DOHH2 (cell line): ENCODE data around the gene CDH4.

Source experiments
- H3F3A ChIP-seq: fragments of 200-600 bp; sonication (generic), shearing (Covaris generic); 2 replicates; pipeline ENCODE4 v1.6.0; 2016; ENCODE audit warnings: antibody characterized with exemption, mild to moderate bottlenecking; ENCODE audit not compliant: control insufficient read depth, insufficient read depth
- H3K27ac ChIP-seq: fragments of 200-600 bp; sonication (generic); 2 replicates; pipeline ENCODE4 v1.5.1; 2014; ENCODE audit warnings: low read depth, mild to moderate bottlenecking, low read length, moderate library complexity
- H3K27me3 ChIP-seq: fragments of 200-600 bp; sonication (generic); 2 replicates; pipeline ENCODE4 v1.6.1; 2014; ENCODE audit warnings: mild to moderate bottlenecking, low read length, mixed read lengths; ENCODE audit not compliant: control insufficient read depth
- H3K36me3 ChIP-seq: fragments of 200-600 bp; sonication (generic); 2 replicates; pipeline ENCODE4 v1.6.1; 2014; ENCODE audit warnings: mild to moderate bottlenecking, low read length, moderate library complexity, mixed read lengths; ENCODE audit not compliant: control insufficient read depth
- H3K4me1 ChIP-seq: fragments of 200-600 bp; sonication (generic); 2 replicates; pipeline ENCODE4 v1.6.1; 2014; ENCODE audit warnings: mild to moderate bottlenecking, low read length, mixed read lengths; ENCODE audit not compliant: control insufficient read depth
- H3K4me2 ChIP-seq: fragments of 200-600 bp; sonication (generic); 2 replicates; pipeline ENCODE4 v1.6.0; 2014; ENCODE audit warnings: mild to moderate bottlenecking, low read length, moderate library complexity
- H3K4me3 ChIP-seq: fragments of 200-600 bp; sonication (generic); 2 replicates; pipeline ENCODE4 v1.5.1; 2014; ENCODE audit warnings: mild to moderate bottlenecking, low read length, mixed read lengths
- H3K79me2 ChIP-seq: fragments of 200-600 bp; sonication (generic); 2 replicates; pipeline ENCODE4 v1.6.1; 2014; ENCODE audit warnings: mild to moderate bottlenecking, low read length, mixed read lengths; ENCODE audit not compliant: control insufficient read depth
- H3K9me2 ChIP-seq: fragments of 200-600 bp; sonication (generic); replicated peaks from 2 replicates; pipeline ENCODE4 v1.6.1; 2014; ENCODE audit warnings: mild to moderate bottlenecking, low read length, mixed read lengths; ENCODE audit not compliant: control insufficient read depth
- H3K9me3 ChIP-seq: fragments of 200-600 bp; sonication (generic); 2 replicates; pipeline ENCODE4 v1.6.1; 2014; ENCODE audit warnings: antibody characterized with exemption, low read length, mixed read lengths; ENCODE audit not compliant: control insufficient read depth, insufficient read depth
- H4K20me1 ChIP-seq: fragments of 200-600 bp; sonication (generic); 2 replicates; pipeline ENCODE4 v1.6.0; 2014; ENCODE audit warnings: low read depth, mild to moderate bottlenecking, antibody characterized with exemption, low read length, moderate library complexity; ENCODE audit not compliant: control insufficient read depth, insufficient read depth
- EZH2phosphoT487 ChIP-seq: fragments of 200-600 bp; sonication (generic); IDR thresholded peaks from 2 replicates; pipeline ENCODE4 v1.6.1; 2017; ENCODE audit warnings: borderline replicate concordance, mild to moderate bottlenecking, antibody characterized with exemption, low read length, moderate library complexity, mixed read lengths
- TF ChIP-seq, protein P1 (sequence below): fragments of 200-600 bp; sonication (generic); IDR thresholded peaks from one replicate; pipeline ENCODE4 v1.5.1; 2014; ENCODE audit warnings: antibody characterized with exemption, mild to moderate bottlenecking, low read depth, low read length; ENCODE audit not compliant: poor library complexity, severe bottlenecking

The CDH4 gene

DNA sequence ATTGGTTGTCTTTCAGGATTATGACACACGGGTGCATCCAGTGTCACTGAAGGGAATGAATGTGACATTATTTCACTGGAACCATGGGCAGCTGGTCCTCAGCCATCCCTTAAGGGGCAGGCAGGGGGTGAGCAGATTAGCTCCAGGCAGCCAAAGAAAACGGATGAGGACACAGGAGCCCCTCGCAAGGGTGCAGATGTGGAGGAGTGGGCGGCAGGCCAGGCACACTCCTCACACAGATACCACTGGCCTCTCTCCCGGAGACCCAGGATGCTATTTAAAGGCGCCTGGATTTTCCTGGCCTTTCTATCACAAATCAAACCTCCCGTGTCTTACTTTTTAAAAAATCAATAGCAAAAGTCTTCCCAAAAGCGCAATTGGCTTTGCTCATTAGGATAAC is 603.2 kb downstream of the CDH4 start:
- no peaks in the 10 kb centered on the region for H3K36me3 ChIP-seq
- no peaks in the 10 kb centered on the region for H4K20me1 ChIP-seq
- H3K27ac ChIP-seq = no peak overlapping the region
- no peaks in the 10 kb centered on the region for H3K27me3 ChIP-seq
- H3K4me2 ChIP-seq = no peak overlapping the region
- H3K4me1 ChIP-seq = no peaks in the 10 kb centered on the region
- no peaks in the 10 kb centered on the region for H3K9me2 ChIP-seq
- no peak overlapping the region for H3K4me3 ChIP-seq
- no peak for TF ChIP-seq EZH2phosphoT487
- TF ChIP-seq, protein P1, sequence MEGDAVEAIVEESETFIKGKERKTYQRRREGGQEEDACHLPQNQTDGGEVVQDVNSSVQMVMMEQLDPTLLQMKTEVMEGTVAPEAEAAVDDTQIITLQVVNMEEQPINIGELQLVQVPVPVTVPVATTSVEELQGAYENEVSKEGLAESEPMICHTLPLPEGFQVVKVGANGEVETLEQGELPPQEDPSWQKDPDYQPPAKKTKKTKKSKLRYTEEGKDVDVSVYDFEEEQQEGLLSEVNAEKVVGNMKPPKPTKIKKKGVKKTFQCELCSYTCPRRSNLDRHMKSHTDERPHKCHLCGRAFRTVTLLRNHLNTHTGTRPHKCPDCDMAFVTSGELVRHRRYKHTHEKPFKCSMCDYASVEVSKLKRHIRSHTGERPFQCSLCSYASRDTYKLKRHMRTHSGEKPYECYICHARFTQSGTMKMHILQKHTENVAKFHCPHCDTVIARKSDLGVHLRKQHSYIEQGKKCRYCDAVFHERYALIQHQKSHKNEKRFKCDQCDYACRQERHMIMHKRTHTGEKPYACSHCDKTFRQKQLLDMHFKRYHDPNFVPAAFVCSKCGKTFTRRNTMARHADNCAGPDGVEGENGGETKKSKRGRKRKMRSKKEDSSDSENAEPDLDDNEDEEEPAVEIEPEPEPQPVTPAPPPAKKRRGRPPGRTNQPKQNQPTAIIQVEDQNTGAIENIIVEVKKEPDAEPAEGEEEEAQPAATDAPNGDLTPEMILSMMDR = no peak
- H3K79me2 ChIP-seq = no peaks in the 10 kb centered on the region
- H3K9me3 ChIP-seq = no peaks in the 10 kb centered on the region
- no peaks in the 10 kb centered on the region for H3F3A ChIP-seq

DNA sequence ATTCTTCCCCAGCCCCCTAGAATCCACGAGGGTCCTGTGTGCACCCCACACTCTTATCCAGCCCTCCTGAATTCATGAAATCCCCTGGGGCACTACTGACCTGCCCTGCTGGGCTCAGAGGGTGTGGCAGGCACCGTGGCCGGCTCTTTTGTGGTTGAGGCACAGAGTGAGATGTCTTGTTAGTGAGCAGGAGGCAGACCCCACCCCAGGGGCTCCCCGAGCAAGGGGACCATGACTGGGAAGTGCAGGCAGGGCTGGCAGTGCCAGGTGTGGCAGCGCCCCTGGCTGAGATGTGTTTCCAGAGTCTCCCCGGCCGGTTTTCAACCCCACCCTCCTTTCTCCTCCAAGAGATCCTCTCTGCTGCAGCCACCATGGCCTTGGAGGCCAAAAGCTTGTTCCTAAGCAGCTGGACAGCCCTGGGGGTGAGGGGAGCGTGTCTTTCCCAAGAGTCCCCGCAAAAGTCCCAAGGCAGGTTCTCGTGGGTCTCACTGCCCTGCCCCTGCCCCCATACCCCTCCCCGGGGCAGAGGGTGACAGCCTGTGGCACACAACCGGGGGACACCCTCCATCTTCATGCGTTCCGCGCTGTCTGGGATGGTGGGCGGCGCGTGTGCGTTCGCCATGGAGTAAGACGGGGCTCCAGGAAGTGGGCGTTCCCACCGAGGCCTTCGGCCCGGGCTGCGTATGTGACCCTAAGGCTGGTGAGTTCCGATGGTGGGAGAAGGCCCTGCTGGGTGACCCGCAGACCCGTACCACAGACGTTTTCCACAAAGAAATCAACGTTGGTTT is 604.8 kb downstream of the CDH4 start:
- Histone ChIP-seq H3K36me3 (no peaks in the 10 kb centered on the region), H3F3A (no peaks in the 10 kb centered on the region), H3K79me2 (no peaks in the 10 kb centered on the region), H3K27me3 (no peaks in the 10 kb centered on the region), H4K20me1 (no peaks in the 10 kb centered on the region), H3K4me2 (no peak overlapping the region), H3K27ac (no peak overlapping the region), H3K9me3 (no peaks in the 10 kb centered on the region), H3K4me1 (no peaks in the 10 kb centered on the region), H3K9me2 (no peaks in the 10 kb centered on the region), H3K4me3 (no peak overlapping the region)
- no peak for TF ChIP-seq EZH2phosphoT487
- TF ChIP-seq, protein P1 = no peak

DNA sequence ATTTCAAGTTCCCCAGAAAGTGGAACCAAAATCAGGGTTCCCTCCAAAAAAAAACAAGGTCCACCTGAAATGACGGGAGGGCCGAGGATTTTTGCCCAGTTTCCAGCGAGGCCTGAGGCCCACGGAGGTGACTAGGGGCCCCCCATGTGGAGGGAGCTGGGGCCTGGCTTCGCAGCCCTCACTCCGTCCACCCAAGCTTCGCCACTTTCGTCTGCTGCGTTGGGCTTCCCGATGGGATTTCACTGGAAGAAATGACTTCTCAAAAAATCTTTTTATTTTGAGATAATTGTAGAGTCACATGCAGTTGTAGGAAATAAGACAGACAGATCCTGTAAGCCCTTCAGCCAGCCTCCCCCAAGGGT is 605.3 kb downstream of the CDH4 start:
- H4K20me1 ChIP-seq = no peaks in the 10 kb centered on the region
- H3K4me2 ChIP-seq = no peak overlapping the region
- H3K9me2 ChIP-seq = no peaks in the 10 kb centered on the region
- no peaks in the 10 kb centered on the region for H3K79me2 ChIP-seq
- no peak overlapping the region for H3K4me3 ChIP-seq
- H3K36me3 ChIP-seq = no peaks in the 10 kb centered on the region
- no peak overlapping the region for H3K27ac ChIP-seq
- no peaks in the 10 kb centered on the region for H3K4me1 ChIP-seq
- TF ChIP-seq, protein P1 = no peak
- TF ChIP-seq EZH2phosphoT487 = no peak
- H3K27me3 ChIP-seq = no peaks in the 10 kb centered on the region
- H3K9me3 ChIP-seq = no peaks in the 10 kb centered on the region
- H3F3A ChIP-seq = no peaks in the 10 kb centered on the region
